OCI-LY1 (cell line): ENCODE data around the gene MCOLN1.

Experiments
- EZH2 ChIP-seq: fragments of 200-600 bp; sonication (generic), shearing (Covaris generic); IDR thresholded peaks from 2 replicates; pipeline ENCODE4 v1.8.0; 2017; ENCODE audit warnings: borderline replicate concordance, mixed run types, mild to moderate bottlenecking, antibody characterized with exemption, low read length, moderate library complexity, mixed read lengths
- TF ChIP-seq, protein P1 (sequence below): fragments of 200-600 bp; sonication (generic), shearing (Covaris generic); IDR thresholded peaks from 2 replicates; pipeline ENCODE4 v1.5.1; 2017; ENCODE audit warnings: mild to moderate bottlenecking, antibody characterized with exemption, low read length, moderate library complexity, mixed read lengths

DNA sequence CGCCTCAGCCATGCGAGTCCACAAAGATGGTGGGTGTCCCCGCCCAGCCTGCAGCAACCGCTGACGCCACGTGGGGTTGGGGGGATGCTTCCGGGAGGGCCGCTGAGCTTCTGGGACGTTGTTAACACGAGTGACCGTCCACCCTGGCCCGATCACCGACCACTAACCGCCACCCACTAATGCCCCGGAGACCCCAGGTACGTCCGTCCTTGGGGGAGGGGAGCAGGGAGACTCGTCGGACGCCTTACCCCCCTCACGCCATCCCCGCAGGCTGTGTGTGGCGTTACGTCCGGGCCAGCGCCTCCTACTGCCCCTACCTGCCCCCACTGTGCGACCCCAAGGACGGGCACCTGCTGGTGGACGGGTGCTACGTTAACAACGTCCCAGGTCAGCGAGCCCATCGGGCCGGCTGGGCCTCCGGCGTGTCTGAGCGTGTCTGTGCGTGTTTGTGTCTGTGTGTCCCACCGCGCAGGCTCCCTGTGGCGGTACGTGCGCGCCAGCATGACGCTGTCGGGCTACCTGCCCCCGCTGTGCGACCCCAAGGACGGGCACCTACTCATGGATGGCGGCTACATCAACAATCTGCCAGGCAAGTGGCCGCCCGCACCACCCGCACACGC lies 34.4 kb downstream of the MCOLN1 start:
- TF ChIP-seq, protein P1, sequence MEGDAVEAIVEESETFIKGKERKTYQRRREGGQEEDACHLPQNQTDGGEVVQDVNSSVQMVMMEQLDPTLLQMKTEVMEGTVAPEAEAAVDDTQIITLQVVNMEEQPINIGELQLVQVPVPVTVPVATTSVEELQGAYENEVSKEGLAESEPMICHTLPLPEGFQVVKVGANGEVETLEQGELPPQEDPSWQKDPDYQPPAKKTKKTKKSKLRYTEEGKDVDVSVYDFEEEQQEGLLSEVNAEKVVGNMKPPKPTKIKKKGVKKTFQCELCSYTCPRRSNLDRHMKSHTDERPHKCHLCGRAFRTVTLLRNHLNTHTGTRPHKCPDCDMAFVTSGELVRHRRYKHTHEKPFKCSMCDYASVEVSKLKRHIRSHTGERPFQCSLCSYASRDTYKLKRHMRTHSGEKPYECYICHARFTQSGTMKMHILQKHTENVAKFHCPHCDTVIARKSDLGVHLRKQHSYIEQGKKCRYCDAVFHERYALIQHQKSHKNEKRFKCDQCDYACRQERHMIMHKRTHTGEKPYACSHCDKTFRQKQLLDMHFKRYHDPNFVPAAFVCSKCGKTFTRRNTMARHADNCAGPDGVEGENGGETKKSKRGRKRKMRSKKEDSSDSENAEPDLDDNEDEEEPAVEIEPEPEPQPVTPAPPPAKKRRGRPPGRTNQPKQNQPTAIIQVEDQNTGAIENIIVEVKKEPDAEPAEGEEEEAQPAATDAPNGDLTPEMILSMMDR: no peak
- TF ChIP-seq EZH2: no peak
